GM21515 (cell line): ENCODE data around the gene FLNC.

Source experiments
- ATAC-seq: cut with Tn5 transposase; IDR thresholded peaks from one replicate; pipeline ENCODE4 v1.9.1; 2021; ENCODE audit not compliant: unreplicated experiment

FLNC gene

GRCh38 chr7:128878226-128879105 lies 48.3 kb downstream of the FLNC start:
- no peak for ATAC-seq

- ATAC-seq, result no peak
These were observed 49.3 kb downstream of the FLNC start for GRCh38 chr7:128879461-128879938.

GRCh38 chr7:128879939-128880746 lies 49.9 kb downstream of the FLNC start:
- ATAC-seq, result no peak

- ATAC-seq, result no peak
These were observed 50.7 kb downstream of the FLNC start for GRCh38 chr7:128880791-128881457.

- ATAC-seq, result no peak
These were observed 51.4 kb downstream of the FLNC start for GRCh38 chr7:128881458-128882125.

GRCh38 chr7:128882134-128882533 lies 51.9 kb downstream of the FLNC start:
- ATAC-seq, result no peak

GRCh38 chr7:128883622-128884448 lies 53.6 kb downstream of the FLNC start:
- ATAC-seq, result peak; percentile 68

- no peak for ATAC-seq
These were observed 54.6 kb downstream of the FLNC start for GRCh38 chr7:128884561-128885369.

- ATAC-seq, result no peak
These were observed 55.4 kb downstream of the FLNC start for GRCh38 chr7:128885370-128886187.

- no peak for ATAC-seq
These were observed 56.4 kb downstream of the FLNC start for GRCh38 chr7:128886391-128887168.

- ATAC-seq, result no peak
These were observed 57.2 kb downstream of the FLNC start for GRCh38 chr7:128887169-128888038.

GRCh38 chr7:128888039-128888755 lies 58.0 kb downstream of the FLNC start:
- ATAC-seq, result no peak

- no peak for ATAC-seq
These were observed 58.5 kb downstream of the FLNC start for GRCh38 chr7:128888756-128889095.

- ATAC-seq, result no peak
These were observed 58.9 kb downstream of the FLNC start for GRCh38 chr7:128889121-128889520.

- no peak for ATAC-seq
These were observed 60.3 kb downstream of the FLNC start for GRCh38 chr7:128890306-128891109.
